K562 (cell line): ENCODE measurements around the gene TPGS2. TPM values are rescaled to one million over a fixed set of nuclear protein-coding genes. Genes with fewer than 3 reads are reported as not detected.
A peak's percentile ranks its signal among the peaks of the same experiment; 100 is the strongest.

Source experiments
- ATAC-seq: fragments of 200-7000 bp; cut with Tn5 transposase; 3 replicates; pipeline ENCODE4 v1.9.1; 2020; ENCODE audit warnings: moderate library complexity
- BruUV-seq: library from RNA; stranded (reverse); fragments of 400-500 nt; replicated peaks from 2 replicates; lab custom pipeline; 2021; lab: Mats Ljungman, UMichigan
- CTCF ChIA-PET: fragments of 300-600 bp; formaldehyde crosslinking; extraction: SDS; loops from one replicate; lab custom pipeline; 2021; ENCODE audit warnings: low intra/inter-chr PET ratio; lab: Yijun Ruan, JAX
- POLR2A ChIA-PET: fragments of 300-600, 350-650 bp; sonication (Branson Sonifier 250); formaldehyde crosslinking; extraction: SDS; loops from one replicate; lab custom pipeline; 2021; ENCODE audit warnings: antibody characterized with exemption, inconsistent platforms; lab: Yijun Ruan, JAX
- DNase-seq, 4 experiments: peaks; one replicate each; pipeline versions ENCODE4 v3.0.0 to v3.0.0-alpha.2; 2011 to 2018; ENCODE audit warnings: low spot score in 3 of 4, mixed read lengths in 3 of 4; ENCODE audit errors: extremely low read depth in 1 of 4
- FAIRE-seq: peaks from 2 replicates; lab custom pipeline; 2011; peaks lifted over from hg19 to GRCh38; lab: Jason Lieb, UNC
- H2AFZ ChIP-seq: 2 replicates; pipeline ENCODE4 v1.6.0; 2011; ENCODE audit warnings: low read depth, low read length, control low read depth, inconsistent platforms
- H3K27ac ChIP-seq: fragments of 200-600 bp; 3 replicates; pipeline ENCODE4 v1.8.0; 2011; ENCODE audit warnings: low read depth, mild to moderate bottlenecking, control low read depth, inconsistent platforms, low read length, moderate library complexity, mixed read lengths; ENCODE audit errors: extremely low read depth
- H3K27me3 ChIP-seq, 2 experiments: fragments of 300-600 bp in 1 of 2; 2 replicates in 1 of 2; 3 replicates in 1 of 2; pipeline versions ENCODE4 v1.6.0 to v1.8.0; 2011; ENCODE audit warnings: inconsistent platforms in 2 of 2, low read length in 2 of 2, mild to moderate bottlenecking in 1 of 2, mixed read lengths in 1 of 2, moderate library complexity in 1 of 2; ENCODE audit not compliant: control insufficient read depth in 2 of 2, insufficient read depth in 2 of 2
- H3K36me3 ChIP-seq: fragments of 300-600 bp; 3 replicates; pipeline ENCODE4 v1.8.0; 2011; ENCODE audit warnings: mild to moderate bottlenecking, low read length, inconsistent platforms; ENCODE audit not compliant: control insufficient read depth, insufficient read depth
- H3K4me1 ChIP-seq, 2 experiments: fragments of 200-600 bp in 1 of 2; replicated peaks in 1 of 2; 2 replicates in 1 of 2; 3 replicates in 1 of 2; pipeline versions ENCODE4 v1.5.1 to v1.8.0; 2011; ENCODE audit warnings: inconsistent platforms in 2 of 2, low read length in 2 of 2, mild to moderate bottlenecking in 1 of 2, mixed read lengths in 1 of 2, moderate library complexity in 1 of 2; ENCODE audit not compliant: control insufficient read depth in 2 of 2, insufficient read depth in 2 of 2
- H3K4me2 ChIP-seq: 2 replicates; pipeline ENCODE4 v1.6.1; 2011; ENCODE audit warnings: low read length, control low read depth, inconsistent platforms, mixed read lengths; ENCODE audit not compliant: insufficient read depth
- H3K4me3 ChIP-seq: fragments of 200-600 bp; sonication (generic), shearing (Covaris generic); 2 replicates; pipeline ENCODE4 v1.5.1; 2016; ENCODE audit warnings: control low read depth, inconsistent platforms
- H3K79me2 ChIP-seq: fragments of 200-600 bp; 3 replicates; pipeline ENCODE4 v1.8.0; 2011; ENCODE audit warnings: low read length, inconsistent platforms; ENCODE audit not compliant: control insufficient read depth, insufficient read depth
- H3K9ac ChIP-seq, 2 experiments: 2 replicates each; pipeline versions ENCODE4 v1.6.0 to v1.6.1; 2011; ENCODE audit warnings: low read depth in 2 of 2, low read length in 2 of 2, control low read depth in 1 of 2, inconsistent platforms in 1 of 2, mild to moderate bottlenecking in 1 of 2, mixed read lengths in 1 of 2; ENCODE audit not compliant: insufficient read depth in 1 of 2
- H3K9me1 ChIP-seq: one replicate; pipeline ENCODE4 v1.6.0; 2011; ENCODE audit warnings: inconsistent platforms, mild to moderate bottlenecking, low read length, moderate library complexity; ENCODE audit not compliant: control insufficient read depth, insufficient read depth
- H3K9me3 ChIP-seq: replicated peaks from 2 replicates; pipeline ENCODE4 v1.5.1; 2011; ENCODE audit warnings: low read depth, low read length, inconsistent platforms; ENCODE audit not compliant: control insufficient read depth, insufficient read depth
- H4K20me1 ChIP-seq: replicated peaks from 2 replicates; pipeline ENCODE4 v1.6.1; 2011; ENCODE audit warnings: low read length, inconsistent platforms, mixed read lengths; ENCODE audit not compliant: control insufficient read depth, insufficient read depth
- C11orf30 ChIP-seq: fragments of 450-650 bp; IDR thresholded peaks from 2 replicates; pipeline ENCODE4 v1.6.1; 2016; ENCODE audit warnings: low read depth, mild to moderate bottlenecking
- DACH1 ChIP-seq: fragments of 450-650 bp; IDR thresholded peaks from 2 replicates; pipeline ENCODE4 v1.6.1; 2018; ENCODE audit not compliant: partially characterized antibody
- ELF1 ChIP-seq: fragments of 200-800 bp; sonication (Bioruptor generic); IDR thresholded peaks from 2 replicates; pipeline ENCODE4 v1.6.1; 2016; ENCODE audit warnings: missing genetic modification characterization, missing compliant biosample characterization
- LARP7 ChIP-seq: fragments of 450-650 bp; IDR thresholded peaks from 2 replicates; pipeline ENCODE4 v1.6.1; 2016
- MAFF ChIP-seq: IDR thresholded peaks from 2 replicates; pipeline ENCODE4 v1.6.1; 2012; ENCODE audit warnings: low read length, improper control_type of control experiment
- MAFG ChIP-seq: fragments of 450-650 bp; conservative IDR thresholded peaks from 2 replicates; pipeline ENCODE4 v1.6.1; 2016; ENCODE audit warnings: missing genetic modification characterization, missing compliant biosample characterization
- TGIF2 ChIP-seq: sonication (generic); formaldehyde crosslinking; IDR thresholded peaks from 2 replicates; pipeline ENCODE4 v1.8.1; 2022; ENCODE audit warnings: mild to moderate bottlenecking, missing genetic modification reagents, moderate library complexity
- ZNF316 ChIP-seq: fragments of 450-650 bp; IDR thresholded peaks from 2 replicates; pipeline ENCODE4 v1.6.1; 2016
- WGBS: fragments of 100-300 bp; shearing (Covaris generic); methylation state at CpG from one replicate; pipeline ENCODE4 v1.1.6; 2016; ENCODE audit warnings: low coverage, mixed read lengths; ENCODE audit not compliant: insufficient coverage; ENCODE audit errors: missing lambda C conversion rate; 5-methylcytosine and 5-hydroxymethylcytosine counted together
- in situ Hi-C: fragments of 300-500 bp; cut with MboI; formaldehyde crosslinking; loops from 4 replicates; pipeline ENCODE4 v1.15.0; 2018; ENCODE audit warnings: inconsistent platforms, mixed read lengths
- intact Hi-C: fragments of 100-400 bp; cut with micrococcal nuclease; formaldehyde crosslinking; loops from 2 replicates; pipeline ENCODE4 v1.14.2; 2022
- polyA plus RNA-seq, 8 experiments: library from polyadenylated mRNA; depleted of rRNA in 4 of 8; stranded (reverse) in 5 of 8; unstranded in 3 of 8; fragments of >200 nt; fragmentation: Nextera tagmentation in 2 of 8; fragmentation: Illumina TruSeq in 1 of 8; extraction: Ambion mirVana in 2 of 8; extraction: Trizol in 1 of 8; gene quantifications; 2 replicates each; pipeline versions ENCODE4 v1.2.1 to v1.2.3, GENCODE V29; 2011 to 2014; ENCODE audit warnings: inconsistent platforms in 1 of 8, missing spikeins in 1 of 8
- total RNA-seq, 7 experiments: library from RNA; depleted of rRNA in 6 of 7; stranded (reverse); fragments of >200 nt in 6 of 7; fragmentation: Illumina TruSeq in 2 of 7; extraction: Trizol in 2 of 7; gene quantifications; 2 replicates each; pipeline versions ENCODE4 v1.2.1 to v1.2.3, GENCODE V29; 2011 to 2021; ENCODE audit warnings: low replicate concordance in 1 of 7
- TF ChIP-seq, protein P1 (sequence below): fragments of 200-800 bp; sonication (Bioruptor generic); IDR thresholded peaks from 2 replicates; pipeline ENCODE4 v1.6.1; 2017; ENCODE audit warnings: missing genetic modification characterization, missing compliant biosample characterization
- TF ChIP-seq, protein P2 (sequence below): fragments of 450-650 bp; IDR thresholded peaks from 2 replicates; pipeline ENCODE4 v1.6.1; 2016; ENCODE audit warnings: missing biosample characterization, missing genetic modification characterization

TPGS2 gene
- total and polyA plus RNA-seq, 9 of the 15 experiments (the other 6 are each of a cell fraction or from before 2014, with no cell fraction given), result 94.2 to 449 (median 134) TPM

DNA sequence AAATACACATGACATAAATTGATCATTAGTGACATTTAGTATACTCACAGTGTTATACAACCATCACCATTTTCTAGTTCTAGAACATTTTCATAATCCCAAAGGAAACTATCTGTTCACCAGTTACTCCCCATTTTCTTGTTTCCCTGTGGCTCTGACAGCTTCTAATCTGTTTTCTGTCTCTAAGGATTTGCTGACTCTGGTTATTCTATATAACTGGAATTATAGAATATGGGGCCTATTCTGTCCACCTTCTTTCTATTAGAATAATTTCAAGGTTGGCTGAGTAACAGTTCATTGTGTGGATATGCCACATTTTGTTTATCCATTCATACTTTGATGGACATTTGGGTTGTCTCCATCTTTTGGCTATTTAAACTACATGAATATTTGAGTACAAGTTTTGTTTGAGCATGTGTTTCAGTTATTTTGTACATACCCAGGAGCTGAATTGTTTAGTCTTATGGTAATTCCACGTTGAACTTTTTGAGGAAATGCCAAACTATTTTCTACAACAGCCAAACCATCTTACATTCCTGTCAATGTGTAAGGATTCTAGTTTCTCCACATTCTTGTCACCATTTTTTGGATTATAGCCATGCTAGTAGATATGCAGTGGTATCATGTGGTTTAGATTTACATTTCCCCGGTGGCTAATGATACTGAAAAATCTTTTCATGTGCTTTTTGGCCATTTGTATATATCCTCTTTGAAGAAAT is 20.6 kb upstream of the TPGS2 start:
- Histone ChIP-seq H3K4me2 (no peak overlapping the region), H3K4me3 (no peak overlapping the region), H3K27ac (no peak overlapping the region), H3K9ac (no peak overlapping the region), H2AFZ (no peak overlapping the region), H3K79me2 (no peaks in the 10 kb centered on the region), H3K27me3 (no peaks in the 10 kb centered on the region), H3K36me3 (no peaks in the 10 kb centered on the region), H4K20me1 (no peaks in the 10 kb centered on the region), H3K4me1 (peaks cover 0 to 3% of the 10 kb centered on the region in 2 experiments; a peak in 2 of 5 replicates), H3K9me1 (no peaks in the 10 kb centered on the region), H3K9me3 (no peaks in the 10 kb centered on the region)
- 86% methylated on average over 2 of the region's 2 CpGs for WGBS
- DNase-seq (no peak), FAIRE-seq (no peak), ATAC-seq (no peak)
- intact Hi-C loops (no loop called here), in situ Hi-C loops (no loop called here)
- ChIA-PET CTCF (no interaction called here), POLR2A (no interaction called here)
- TF ChIP-seq LARP7, result no peak
- TF ChIP-seq, protein P1, sequence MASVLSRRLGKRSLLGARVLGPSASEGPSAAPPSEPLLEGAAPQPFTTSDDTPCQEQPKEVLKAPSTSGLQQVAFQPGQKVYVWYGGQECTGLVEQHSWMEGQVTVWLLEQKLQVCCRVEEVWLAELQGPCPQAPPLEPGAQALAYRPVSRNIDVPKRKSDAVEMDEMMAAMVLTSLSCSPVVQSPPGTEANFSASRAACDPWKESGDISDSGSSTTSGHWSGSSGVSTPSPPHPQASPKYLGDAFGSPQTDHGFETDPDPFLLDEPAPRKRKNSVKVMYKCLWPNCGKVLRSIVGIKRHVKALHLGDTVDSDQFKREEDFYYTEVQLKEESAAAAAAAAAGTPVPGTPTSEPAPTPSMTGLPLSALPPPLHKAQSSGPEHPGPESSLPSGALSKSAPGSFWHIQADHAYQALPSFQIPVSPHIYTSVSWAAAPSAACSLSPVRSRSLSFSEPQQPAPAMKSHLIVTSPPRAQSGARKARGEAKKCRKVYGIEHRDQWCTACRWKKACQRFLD (CRISPR knock-in tag), result no peak
- peak; percentile 49 for TF ChIP-seq C11orf30
- no peak for TF ChIP-seq TGIF2 (CRISPR knock-in tag)
- TF ChIP-seq ZNF316, result peak; percentile 62
- TF ChIP-seq MAFF, result peak; percentile 38; the same call in 1 of the 2 replicates
- TF ChIP-seq DACH1, result no peak
- TF ChIP-seq MAFG (tag), result 0 out of 2 replicates have a peak, but pooled peaks have one; percentile 7
- TF ChIP-seq ELF1 (tag), result no peak
- TF ChIP-seq, protein P2, sequence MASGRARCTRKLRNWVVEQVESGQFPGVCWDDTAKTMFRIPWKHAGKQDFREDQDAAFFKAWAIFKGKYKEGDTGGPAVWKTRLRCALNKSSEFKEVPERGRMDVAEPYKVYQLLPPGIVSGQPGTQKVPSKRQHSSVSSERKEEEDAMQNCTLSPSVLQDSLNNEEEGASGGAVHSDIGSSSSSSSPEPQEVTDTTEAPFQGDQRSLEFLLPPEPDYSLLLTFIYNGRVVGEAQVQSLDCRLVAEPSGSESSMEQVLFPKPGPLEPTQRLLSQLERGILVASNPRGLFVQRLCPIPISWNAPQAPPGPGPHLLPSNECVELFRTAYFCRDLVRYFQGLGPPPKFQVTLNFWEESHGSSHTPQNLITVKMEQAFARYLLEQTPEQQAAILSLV (tag), result no peak
- no TSS peak for BruUV-seq
